HG03521 (cell line): Measurements from ENCODE around the gene PLCH2.

Experiments used
- ATAC-seq: cut with Tn5 transposase; IDR thresholded peaks from one replicate; pipeline ENCODE4 v1.9.1; 2021; ENCODE audit warnings: mild to moderate bottlenecking, moderate library complexity; ENCODE audit not compliant: unreplicated experiment

The PLCH2 gene

DNA sequence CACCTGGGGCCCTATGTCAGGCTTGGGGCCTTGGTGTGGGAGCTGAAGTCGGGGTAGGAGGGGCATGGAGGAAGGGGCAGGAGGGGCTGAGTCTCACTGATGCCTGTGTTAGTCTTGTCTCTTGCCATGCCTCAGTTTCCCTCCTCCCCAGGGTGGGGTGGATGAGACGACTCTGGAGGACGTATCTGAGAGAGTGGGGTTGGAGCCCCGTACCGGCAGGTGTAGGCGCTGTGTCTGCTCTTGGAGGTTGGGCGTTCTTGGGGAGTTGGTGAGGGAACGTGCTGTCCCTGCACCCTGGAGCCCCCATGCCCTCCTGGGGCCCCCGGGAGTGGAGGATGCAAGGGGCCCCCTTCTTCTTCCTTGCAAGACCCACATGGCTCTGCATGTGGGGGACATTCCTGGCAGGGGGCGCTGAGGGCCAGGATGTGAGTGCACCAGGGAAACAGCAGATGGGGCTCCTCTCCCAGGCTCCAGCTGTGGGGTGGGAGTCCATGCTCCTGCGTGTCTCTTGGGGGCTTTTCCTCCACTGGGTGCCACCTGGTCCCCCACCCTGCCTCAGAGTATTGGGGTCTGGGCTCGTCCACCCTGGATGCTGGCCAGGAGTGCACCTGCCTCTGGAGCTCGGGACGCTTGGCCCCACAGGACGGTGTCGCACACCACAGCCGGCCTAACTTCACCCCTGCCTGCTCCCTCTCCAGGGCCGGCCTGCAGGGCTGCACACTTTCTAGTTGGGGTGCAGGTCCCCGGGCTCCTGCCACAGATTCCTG lies 78.7 kb downstream of the PLCH2 start:
- ATAC-seq = no peak
